ENCODE results near the gene SULF2.

SULF2 gene

DNA sequence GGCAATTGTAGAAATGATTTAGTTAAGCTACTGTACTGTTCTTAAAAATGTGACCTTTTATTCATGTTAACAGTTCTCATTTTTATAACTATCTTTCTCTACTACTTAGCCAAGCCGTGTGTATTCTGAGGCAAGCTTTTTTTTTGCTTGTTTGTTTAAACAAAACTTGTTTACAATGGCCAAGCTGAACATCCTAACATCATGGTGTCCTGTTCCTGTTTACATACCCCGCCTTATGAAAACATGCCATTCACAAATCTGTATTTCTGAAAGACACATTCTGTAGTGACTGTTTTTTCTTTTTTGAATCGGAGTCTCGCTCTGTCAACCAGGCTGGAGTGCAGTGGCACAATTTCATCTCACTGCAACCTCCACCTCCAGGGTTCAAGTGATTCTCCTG, 142.7 kb downstream of the SULF2 start:
- no peak for DNase-seq (ENCODE audit: low read depth)

DNA sequence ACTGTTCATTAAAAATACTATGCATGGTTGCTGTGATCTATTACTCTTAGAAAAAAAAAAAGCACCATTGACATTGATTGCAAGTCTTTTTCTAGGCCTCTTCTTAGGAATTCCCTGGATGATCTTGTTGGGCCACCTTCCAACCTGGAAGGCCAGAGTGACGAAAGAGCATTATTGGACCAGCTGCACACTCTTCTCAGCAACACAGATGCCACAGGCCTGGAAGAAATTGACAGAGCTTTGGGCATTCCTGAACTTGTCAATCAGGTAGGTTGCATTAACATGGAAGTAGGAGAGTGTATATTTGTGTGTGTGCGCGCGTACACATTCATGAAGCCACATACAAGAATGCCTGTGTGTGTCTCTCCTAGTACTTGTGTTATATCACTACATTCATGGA, 143.2 kb downstream of the SULF2 start:
- DNase-seq (ENCODE audit: low read depth) = no peak

DNA sequence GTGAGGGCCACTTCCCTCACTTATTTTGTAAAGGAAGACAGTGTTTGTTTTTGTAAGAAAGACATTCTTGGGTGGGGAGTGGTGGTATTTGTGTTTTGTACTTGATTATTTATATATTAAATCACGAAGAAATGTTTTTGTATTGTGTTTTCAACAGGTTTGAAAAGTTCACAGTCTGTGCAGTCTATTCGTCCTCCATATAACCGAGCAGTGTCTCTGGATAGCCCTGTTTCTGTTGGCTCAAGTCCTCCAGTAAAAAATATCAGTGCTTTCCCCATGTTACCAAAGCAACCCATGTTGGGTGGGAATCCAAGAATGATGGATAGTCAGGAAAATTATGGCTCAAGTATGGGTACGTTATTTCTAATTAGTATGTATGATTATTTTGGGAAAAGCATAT, 146.4 kb downstream of the SULF2 start:
- no peak for DNase-seq (ENCODE audit: low read depth)

DNA sequence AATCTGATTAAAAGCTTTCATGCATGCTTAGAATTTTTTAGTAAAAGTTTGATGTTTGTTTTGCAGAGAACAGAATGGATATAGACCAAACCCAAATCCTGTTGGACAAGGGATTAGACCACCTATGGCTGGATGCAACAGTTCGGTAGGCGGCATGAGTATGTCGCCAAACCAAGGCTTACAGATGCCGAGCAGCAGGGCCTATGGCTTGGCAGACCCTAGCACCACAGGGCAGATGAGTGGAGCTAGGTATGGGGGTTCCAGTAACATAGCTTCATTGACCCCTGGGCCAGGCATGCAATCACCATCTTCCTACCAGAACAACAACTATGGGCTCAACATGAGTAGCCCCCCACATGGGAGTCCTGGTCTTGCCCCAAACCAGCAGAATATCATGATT, 150.0 kb downstream of the SULF2 start:
- DNase-seq (ENCODE audit: low read depth) = no peak

DNA sequence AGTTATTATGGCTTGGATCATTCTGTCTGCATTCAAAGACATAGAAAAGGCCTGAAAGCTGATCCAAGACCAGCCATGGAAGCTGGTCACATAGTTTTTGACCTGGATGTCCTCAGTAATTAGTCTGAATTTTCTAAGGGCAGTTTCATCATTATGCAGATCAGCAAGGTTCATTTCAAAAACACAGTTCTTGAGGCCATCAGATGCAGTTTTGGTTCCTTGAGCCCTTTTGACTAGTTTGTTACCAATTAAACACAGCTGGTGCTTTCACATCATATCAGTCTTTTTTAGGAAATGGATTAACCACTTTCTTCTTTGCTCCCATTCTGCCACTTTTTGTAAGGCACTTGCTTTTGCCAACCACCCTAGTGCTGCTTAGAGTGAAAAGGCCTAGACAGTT, 154.2 kb downstream of the SULF2 start:
- DNase-seq (ENCODE audit: low read depth) = no peak

DNA sequence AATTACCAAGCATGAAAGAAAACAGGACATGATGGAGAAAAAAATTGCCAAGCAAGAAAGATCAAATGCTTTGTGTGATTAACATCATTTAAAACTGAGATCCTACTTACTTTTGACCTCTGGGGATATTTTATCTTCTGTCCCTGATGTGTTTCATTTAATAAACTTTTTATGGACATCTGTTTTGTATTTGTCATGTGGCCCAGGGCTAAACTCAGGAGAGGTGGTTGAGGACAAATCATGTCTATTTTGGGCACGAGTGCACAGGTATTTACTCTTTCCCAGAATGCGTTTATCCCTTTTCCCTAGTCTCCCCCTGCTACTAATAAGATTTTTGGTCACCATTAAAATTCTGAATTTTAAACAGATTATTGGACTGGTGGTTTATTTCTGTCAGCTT, 155.4 kb downstream of the SULF2 start:
- no peak for DNase-seq (ENCODE audit: low read depth)

DNA sequence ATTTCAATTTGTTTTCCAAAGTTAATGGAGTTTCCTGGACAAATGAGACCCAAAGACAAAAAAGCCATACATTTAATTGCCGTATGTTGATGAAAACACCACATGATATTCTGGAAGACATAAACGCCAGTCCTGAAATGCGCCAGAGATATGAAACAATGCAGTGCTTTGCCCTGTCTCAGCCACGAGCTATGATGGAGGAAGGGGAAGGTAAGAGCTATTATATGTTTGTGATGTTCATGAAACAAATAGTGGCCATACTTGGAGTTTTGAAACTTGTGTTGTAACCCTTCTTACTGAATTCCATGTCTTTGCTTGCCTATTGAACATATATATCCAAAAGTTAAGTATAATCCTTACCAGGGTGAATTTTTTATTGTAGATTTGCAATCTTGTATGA, 157.7 kb downstream of the SULF2 start:
- no peak for DNase-seq (ENCODE audit: low read depth)

DNA sequence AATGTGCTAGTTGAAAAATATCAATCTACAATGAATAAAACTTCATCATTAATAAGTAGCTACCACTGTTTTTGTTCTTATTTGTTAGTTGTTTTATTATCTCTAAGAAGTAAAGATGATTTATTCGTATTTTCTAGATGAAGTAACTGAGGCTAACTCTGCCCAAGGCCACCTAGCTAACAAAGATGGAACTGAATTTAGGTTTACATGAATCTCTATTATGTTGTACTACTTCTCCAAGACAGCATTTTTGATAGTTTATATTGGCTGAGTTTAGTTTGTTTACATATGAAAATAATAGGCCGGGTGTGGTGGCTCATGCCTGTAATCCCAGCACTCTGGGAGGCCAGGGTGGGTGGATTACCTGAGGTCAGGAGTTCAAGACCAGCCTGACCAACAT, 162.1 kb downstream of the SULF2 start:
- no peak for DNase-seq (ENCODE audit: low read depth)

DNA sequence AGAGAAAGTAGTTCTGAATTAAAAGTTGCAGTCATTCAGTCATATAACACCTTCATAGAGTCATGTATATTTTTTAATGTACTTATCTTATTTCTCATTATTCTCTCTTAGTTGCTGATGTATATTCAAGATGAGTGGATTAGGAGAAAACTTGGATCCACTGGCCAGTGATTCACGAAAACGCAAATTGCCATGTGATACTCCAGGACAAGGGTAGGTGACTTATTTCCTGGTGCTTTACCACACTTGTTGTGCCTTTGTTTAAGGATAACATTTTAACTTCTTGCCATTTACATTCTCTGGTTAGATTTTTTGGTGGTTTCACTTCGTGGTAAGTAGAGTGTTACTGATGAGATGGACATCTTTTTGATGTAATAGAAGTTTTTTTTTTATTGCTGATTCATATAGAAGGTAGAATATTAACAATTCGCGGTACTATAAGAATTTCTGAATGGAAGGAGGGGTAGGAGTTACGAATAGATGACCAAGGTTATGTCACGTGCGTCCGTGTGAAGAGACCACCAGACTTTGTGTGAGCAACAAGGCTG, 163.1 kb downstream of the SULF2 start:
- DNase-seq (ENCODE audit: low read depth) = no peak

DNA sequence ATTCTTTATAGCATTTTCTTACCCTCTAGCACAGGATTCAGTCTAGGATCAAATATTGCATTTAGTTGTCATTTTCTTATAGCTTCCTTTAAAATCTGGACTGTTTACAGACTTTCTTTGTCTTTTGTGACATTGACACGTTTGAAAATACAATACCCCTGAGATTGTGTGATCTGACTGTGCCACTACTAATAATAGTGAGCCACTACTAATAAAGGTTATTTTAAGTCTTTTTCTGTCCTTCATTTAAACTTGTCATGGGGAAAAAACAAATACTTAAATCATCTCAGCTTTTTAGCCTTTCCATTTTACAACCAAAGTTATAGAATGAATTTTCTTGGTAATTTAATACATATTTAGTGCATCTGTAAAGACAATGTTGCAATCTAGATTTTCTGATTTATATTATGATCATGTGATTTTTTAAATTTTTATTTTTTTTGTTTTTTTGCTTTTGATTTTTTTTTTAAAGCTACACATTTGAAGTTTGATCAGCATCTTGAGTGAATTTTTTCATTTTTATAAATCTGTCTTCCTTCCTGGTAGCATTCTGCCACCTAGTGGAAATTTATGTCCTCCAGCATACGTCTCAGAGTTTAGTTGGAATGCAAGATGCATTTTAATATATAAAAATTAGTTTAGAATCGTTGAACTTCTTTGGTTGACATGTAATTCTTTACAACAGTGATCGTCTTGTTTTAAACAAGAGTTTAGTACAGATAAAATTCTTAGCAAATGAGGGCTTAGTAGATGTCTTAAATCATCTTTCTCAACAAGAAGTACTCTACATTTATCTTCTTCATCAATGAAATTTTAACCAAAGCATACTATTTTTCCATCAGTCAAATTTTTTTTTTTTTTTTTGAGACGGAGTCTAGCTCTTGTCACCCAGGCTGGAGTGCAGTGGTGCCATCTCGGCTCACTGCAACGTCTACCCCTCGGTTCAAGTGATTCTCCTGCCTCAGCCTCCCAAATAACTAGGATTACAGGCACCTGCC, 164.2 kb downstream of the SULF2 start:
- DNase-seq (ENCODE audit: low read depth) = no peak

DNA sequence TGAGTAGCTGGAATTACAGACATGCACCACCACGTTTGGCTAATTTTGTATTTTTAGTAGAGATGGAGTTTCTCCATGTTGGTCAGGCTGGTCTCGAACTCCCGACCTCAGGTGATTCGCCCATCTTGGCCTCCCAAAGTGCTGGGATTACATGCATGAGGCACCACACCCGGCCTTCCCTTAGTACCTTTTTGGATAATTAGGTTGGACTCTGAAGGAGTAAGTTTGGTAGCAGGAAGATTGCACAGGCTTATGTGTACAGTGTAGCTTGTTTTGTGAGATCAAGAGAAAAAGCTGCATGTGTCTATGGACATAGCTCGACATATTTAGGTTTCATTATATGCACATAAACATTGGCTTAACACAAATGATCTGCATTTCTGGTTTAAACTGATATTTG, 166.8 kb downstream of the SULF2 start:
- no peak for DNase-seq (ENCODE audit: low read depth)

DNA sequence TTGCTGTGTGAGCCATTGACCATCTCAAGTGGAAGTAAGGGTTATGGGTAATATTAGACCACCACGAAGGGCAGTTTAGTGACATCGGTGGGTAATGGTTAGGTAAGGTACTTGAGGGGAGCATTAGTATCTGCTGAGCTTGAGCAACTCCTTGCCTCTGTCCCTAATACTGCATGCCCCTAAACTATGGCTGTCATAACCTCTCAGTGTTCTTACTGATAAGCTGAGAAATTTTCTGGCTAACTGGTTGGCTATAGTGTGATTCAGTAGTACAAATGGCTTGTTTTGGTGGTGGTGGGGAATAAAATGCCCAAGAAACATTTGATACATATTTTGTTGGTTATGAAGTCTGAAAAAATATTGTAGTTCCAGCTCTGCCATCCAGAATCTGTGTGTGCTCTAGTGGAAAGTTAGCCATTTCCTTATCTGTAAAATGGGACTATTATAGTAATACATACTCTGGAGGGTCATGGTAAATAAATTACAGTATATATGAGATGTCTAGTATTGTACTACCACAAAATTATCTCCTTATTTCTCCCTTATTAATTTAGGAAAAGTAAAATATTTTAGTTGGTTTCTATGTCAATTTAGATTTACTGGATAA, 170.5 kb downstream of the SULF2 start:
- no peak for DNase-seq (ENCODE audit: low read depth)

DNA sequence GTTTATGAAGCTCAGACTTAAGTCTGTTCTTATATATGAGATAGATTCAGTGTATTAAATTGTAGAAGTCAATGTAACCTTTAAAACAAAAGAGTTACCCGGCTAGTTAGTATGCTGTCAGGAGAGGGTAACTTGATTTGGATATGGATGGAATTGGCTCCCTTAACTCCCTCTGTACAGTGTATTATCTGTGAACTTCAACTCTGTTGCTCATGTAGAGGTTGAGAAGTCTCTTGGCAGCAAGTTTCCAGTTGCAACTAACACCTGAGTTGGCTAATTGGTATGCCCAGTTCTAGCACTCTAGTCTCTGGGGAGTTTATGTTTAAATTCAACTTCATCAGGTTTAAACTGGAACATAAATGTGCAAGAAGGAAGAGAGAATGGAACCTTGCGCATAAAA, 172.6 kb downstream of the SULF2 start:
- DNase-seq (ENCODE audit: low read depth) = no peak

DNA sequence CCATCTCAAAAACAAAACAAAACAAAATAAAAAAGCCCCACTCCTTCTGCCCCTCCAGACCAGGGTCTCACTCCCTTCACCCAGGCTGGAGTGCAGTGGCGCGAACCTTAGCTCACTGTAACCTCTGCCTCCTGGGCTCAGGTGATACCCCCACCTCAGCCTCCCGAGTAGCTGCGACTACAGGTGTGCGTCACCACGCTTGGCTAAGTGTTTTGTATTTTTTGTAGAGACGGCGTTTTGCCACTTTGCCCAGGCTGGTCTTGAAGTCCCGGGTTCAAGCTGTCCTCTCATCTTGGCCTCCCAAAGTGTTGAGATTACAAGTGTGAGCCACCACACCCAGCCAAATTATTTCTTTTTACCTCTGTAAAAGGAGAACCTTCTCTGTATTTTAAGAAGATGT, 173.5 kb downstream of the SULF2 start:
- no peak for DNase-seq (ENCODE audit: low read depth)

DNA sequence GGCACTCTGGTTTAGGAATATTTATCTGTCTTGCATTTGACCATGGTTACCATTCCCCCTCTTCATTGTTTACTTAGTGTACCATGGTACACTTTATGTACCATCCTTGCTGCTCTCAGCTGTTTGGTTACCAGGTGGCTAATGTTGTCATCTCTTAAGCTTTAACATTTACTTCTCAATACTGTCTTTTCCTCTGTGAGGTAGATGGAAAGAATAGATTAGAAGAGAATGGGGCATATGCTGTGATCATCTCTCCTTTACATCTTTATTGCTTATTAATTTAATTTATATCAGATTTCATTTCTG, 174.4 kb downstream of the SULF2 start:
- DNase-seq (ENCODE audit: low read depth) = no peak

DNA sequence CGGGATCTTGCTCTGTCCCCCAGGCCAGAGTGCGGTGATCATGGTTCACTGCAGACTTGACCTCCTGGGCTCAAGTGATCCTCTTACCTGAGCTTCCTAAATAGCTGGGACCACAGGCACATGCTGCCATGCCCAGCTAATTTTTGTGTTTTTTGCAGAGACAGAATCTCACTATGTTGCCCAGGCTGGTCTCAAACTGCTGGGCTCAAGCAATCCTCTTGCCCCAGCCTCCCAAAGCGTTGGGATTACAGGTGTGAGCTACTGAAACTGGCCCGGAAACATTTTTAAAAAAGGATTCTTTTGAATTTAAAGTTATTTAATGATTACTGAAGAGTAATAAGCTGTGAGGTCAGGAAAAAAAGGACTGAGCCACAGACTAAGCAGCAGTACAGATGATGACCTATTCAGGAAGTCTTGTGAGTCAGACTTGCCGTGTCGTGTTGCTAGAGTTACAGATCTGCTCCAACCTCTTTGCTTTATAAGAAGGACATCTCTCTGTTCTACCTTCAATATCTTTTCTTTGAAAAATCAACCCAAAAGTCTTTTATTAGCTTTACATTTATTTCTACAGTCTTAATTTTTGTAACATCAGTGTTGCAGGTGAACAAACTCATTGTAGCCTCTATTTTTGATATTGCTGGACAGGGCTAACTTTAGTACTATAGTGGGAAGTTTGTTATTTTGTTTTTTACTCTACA, 174.9 kb downstream of the SULF2 start:
- peak; percentile 60 for DNase-seq (ENCODE audit: low read depth)

DNA sequence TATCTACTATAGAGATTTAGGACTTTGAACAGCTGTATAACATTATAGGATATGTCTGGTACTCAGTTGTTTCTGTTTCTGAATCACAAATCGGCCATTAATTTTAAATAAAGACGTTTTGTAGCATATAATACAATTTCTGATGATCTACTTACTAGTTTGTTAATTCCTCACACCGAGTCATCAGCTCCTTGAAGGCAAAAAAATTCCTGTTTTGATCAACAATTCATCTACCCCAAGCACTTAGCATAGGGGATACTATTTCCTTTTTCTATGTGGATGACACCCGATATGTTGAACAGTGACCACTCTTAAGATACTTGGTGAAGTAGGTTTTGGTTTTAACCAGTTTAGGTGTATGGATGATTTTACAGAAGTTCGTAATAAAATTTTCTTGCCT, 176.3 kb downstream of the SULF2 start:
- no peak for DNase-seq (ENCODE audit: low read depth)

All from stimulated activated CD8-positive, alpha-beta memory T cell treated with anti-CD3 and anti-CD28 coated beads, Interleukin-7, amount 100 ng/mL, for 24 hours (primary cell).